Activated naive CD4-positive, alpha-beta T cell treated with anti-CD3 and anti-CD28 coated beads, Interleukin-2, amount 10 ng/mL, durations not matched to agents 7 days and 5 days (primary cell): Measurements from ENCODE around the gene DAZ4.
"Not testable (repeated sequence)": the region's sequence is repeated elsewhere in the genome, so short reads cannot be mapped to it uniquely, and the experiment has no call there.

Experiments used
- CTCF ChIA-PET: fragments of 350-600 bp; sonication (Branson Sonifier 250); formaldehyde crosslinking; loops from one replicate; lab custom pipeline; 2021; ENCODE audit warnings: antibody characterized with exemption; lab: Charles Lee
- DNase-seq: peaks from one replicate; pipeline ENCODE4 v3.0.0-alpha.2; 2020
- H3K27ac Mint-ChIP-seq: one replicate; pipeline ENCODE4 v1.8.0; 2021; ENCODE audit warnings: mild to moderate bottlenecking, moderate library complexity, mixed read lengths
- H3K27me3 Mint-ChIP-seq: one replicate; pipeline ENCODE4 v1.8.0; 2021; ENCODE audit warnings: mild to moderate bottlenecking, mixed read lengths
- H3K36me3 Mint-ChIP-seq: one replicate; pipeline ENCODE4 v1.8.0; 2021; ENCODE audit warnings: mixed read lengths
- H3K4me1 Mint-ChIP-seq: one replicate; pipeline ENCODE4 v1.8.0; 2021; ENCODE audit warnings: mixed read lengths
- H3K4me3 Mint-ChIP-seq: one replicate; pipeline ENCODE4 v1.8.0; 2021; ENCODE audit warnings: mild to moderate bottlenecking, moderate library complexity, mixed read lengths
- H3K9me3 Mint-ChIP-seq: one replicate; pipeline ENCODE4 v1.8.0; 2021; ENCODE audit warnings: mixed read lengths

The DAZ4 gene

GRCh38 chrY:24833619-24834018, at the start of gene DAZ4:
TSS of gene DAZ4 (plus strand) at chrY:24833919. CDS start at chrY:24834127, 208 bp downstream.
- H3K27ac Mint-ChIP-seq, H3K4me1 Mint-ChIP-seq, H3K9me3 Mint-ChIP-seq, CTCF ChIA-PET, H3K36me3 Mint-ChIP-seq, H3K27me3 Mint-ChIP-seq, DNase-seq, H3K4me3 Mint-ChIP-seq: not testable (repeated sequence)

DNA sequence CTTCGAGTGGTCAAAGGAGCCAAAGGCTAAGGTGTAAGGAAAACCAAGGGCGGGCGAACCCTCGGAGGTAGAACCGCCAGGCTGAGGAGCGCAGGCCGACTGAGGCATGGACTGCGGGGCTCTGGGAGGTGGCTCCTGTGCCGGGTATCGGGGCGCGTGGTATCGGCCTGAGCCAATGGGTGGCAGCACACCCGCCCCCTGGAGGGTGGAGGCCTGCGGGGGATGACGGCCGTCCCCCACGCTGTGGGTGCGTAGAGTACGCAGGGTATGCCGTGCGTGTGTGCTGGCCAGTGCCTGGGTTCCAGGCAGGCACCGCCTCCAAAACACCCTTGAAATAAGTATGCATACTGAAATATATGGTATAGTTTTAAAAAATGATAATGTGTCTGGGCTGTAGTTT, 20.4 kb upstream of the DAZ4 start, which contains the start of gene DAZ3:
Gene DAZ3, minus strand, starts transcription at position 101 of the 400 bp plus-strand sequence. CDS start 208 bp downstream, outside the sequence.
- H3K4me1 Mint-ChIP-seq, H3K4me3 Mint-ChIP-seq, H3K36me3 Mint-ChIP-seq, H3K27ac Mint-ChIP-seq, CTCF ChIA-PET, H3K27me3 Mint-ChIP-seq, H3K9me3 Mint-ChIP-seq, DNase-seq: not testable (repeated sequence)

- H3K9me3 Mint-ChIP-seq, H3K4me3 Mint-ChIP-seq, H3K27ac Mint-ChIP-seq, H3K36me3 Mint-ChIP-seq, H3K4me1 Mint-ChIP-seq, CTCF ChIA-PET, DNase-seq, H3K27me3 Mint-ChIP-seq: not testable (repeated sequence)
Observed at GRCh38 chrY:24821836-24822235, 11.9 kb upstream of the DAZ4 start.

DNA sequence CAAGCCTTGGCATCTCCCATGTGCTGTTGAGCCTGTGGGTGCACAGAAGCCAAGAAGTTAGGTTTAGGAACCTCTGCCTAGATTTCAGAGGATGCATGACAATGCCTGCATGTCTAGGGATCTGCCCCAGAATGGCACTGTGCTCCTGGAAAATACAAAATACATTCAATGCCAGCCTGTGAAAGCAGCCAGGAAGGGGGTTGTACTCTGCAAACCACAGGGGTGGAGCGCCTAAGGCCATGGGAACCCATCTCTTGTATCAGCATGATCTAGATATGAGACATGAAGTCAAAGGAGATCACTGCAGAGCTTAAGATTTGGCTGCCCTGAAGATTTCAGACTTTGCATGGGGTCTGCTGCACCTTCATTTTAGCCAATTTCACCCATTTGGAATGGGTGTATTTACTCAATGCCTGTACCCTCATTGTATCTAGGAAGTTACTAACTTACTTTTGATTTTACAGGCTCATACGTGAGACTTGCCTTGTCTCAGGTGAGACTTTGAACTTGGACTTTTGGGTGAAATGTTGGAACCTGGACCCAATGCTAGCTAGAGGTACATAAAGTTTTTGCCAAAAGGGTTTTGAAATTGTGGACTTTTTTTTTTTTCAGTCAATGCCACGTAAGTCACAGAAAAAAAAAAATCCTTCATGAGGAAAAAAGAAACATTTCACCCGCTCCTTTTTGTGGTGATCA, 9.4 kb upstream of the DAZ4 start:
- H3K36me3 Mint-ChIP-seq, DNase-seq, H3K9me3 Mint-ChIP-seq, H3K27ac Mint-ChIP-seq, H3K27me3 Mint-ChIP-seq, CTCF ChIA-PET, H3K4me1 Mint-ChIP-seq, H3K4me3 Mint-ChIP-seq: not testable (repeated sequence)

DNA sequence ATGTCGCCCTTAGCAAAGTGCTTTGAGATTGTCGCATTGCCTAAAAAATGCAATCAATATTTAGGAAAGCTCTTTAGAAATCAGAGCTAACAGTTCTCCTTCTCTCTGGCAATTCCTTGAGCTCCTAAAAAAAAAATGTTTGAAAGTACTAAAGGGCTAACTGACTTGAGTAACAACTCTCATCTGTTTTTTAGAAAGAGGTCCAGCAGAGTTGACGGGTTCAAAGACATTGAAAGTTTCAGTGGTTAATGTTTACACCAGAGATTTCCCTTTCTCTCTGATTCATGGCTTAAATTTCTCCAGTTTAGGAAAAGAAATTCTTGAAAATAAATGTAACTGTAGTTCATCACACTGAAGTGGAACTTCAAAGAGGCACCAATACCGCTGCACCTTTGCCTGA, 8.7 kb upstream of the DAZ4 start:
- H3K9me3 Mint-ChIP-seq, H3K27ac Mint-ChIP-seq, DNase-seq, H3K36me3 Mint-ChIP-seq, CTCF ChIA-PET, H3K4me1 Mint-ChIP-seq, H3K27me3 Mint-ChIP-seq, H3K4me3 Mint-ChIP-seq: not testable (repeated sequence)
